H9 (cell line): Measurements from ENCODE around the gene SKIL. TPM values are rescaled to one million over a fixed set of nuclear protein-coding genes. Genes with fewer than 3 reads are reported as not detected.

Source experiments
- DNase-seq: peaks from one replicate; pipeline ENCODE4 v3.0.0-alpha.2; 2017
- H2AFZ ChIP-seq: one replicate; pipeline ENCODE4 v1.6.1; 2013; ENCODE audit warnings: mild to moderate bottlenecking, low read length, control low read depth, moderate library complexity
- H2AK5ac ChIP-seq: 2 replicates; pipeline ENCODE4 v1.6.1; 2013; ENCODE audit warnings: low read length, control low read depth, mixed read lengths; ENCODE audit not compliant: insufficient read length
- H2BK120ac ChIP-seq: one replicate; pipeline ENCODE4 v1.6.1; 2013; ENCODE audit warnings: low read depth, mild to moderate bottlenecking, low read length, control low read depth, inconsistent platforms; ENCODE audit not compliant: poor library complexity, severe bottlenecking
- H2BK12ac ChIP-seq: 2 replicates; pipeline ENCODE4 v1.6.1; 2013; ENCODE audit warnings: low read length, control low read depth, mixed read lengths, low read depth; ENCODE audit not compliant: insufficient read length
- H2BK15ac ChIP-seq: 2 replicates; pipeline ENCODE4 v1.6.1; 2013; ENCODE audit warnings: low read depth, low read length, control low read depth
- H2BK20ac ChIP-seq: one replicate; pipeline ENCODE4 v1.6.1; 2013; ENCODE audit warnings: low read depth, mild to moderate bottlenecking, low read length, control low read depth, inconsistent platforms; ENCODE audit not compliant: poor library complexity, severe bottlenecking
- H2BK5ac ChIP-seq: 2 replicates; pipeline ENCODE4 v1.6.1; 2013; ENCODE audit warnings: low read length, control low read depth, mixed read lengths; ENCODE audit not compliant: insufficient read length
- H3K14ac ChIP-seq: 2 replicates; pipeline ENCODE4 v1.6.1; 2013; ENCODE audit warnings: low read length, control low read depth; ENCODE audit not compliant: insufficient read depth
- H3K18ac ChIP-seq: 2 replicates; pipeline ENCODE4 v1.6.1; 2013; ENCODE audit warnings: low read depth, mild to moderate bottlenecking, mixed read lengths, low read length, control low read depth; ENCODE audit not compliant: insufficient read length
- H3K23ac ChIP-seq: 2 replicates; pipeline ENCODE4 v1.6.1; 2013; ENCODE audit warnings: low read length, control low read depth, mixed read lengths, low read depth; ENCODE audit not compliant: insufficient read length
- H3K23me2 ChIP-seq: 2 replicates; pipeline ENCODE4 v1.6.1; 2013; ENCODE audit warnings: low read depth, mild to moderate bottlenecking, mixed read lengths, low read length, control low read depth; ENCODE audit not compliant: insufficient read length, poor library complexity, severe bottlenecking
- H3K27ac ChIP-seq: 2 replicates; pipeline ENCODE4 v1.5.1; 2013; ENCODE audit warnings: low read length, control low read depth, mixed read lengths, low read depth; ENCODE audit not compliant: insufficient read length
- H3K27me3 ChIP-seq: 2 replicates; pipeline ENCODE4 v1.6.1; 2013; ENCODE audit warnings: low read length, control low read depth, inconsistent platforms; ENCODE audit not compliant: insufficient read depth
- H3K4ac ChIP-seq: 2 replicates; pipeline ENCODE4 v1.6.1; 2013; ENCODE audit warnings: low read depth, mild to moderate bottlenecking, control low read depth, inconsistent platforms, low read length, moderate library complexity
- H3K4me1 ChIP-seq: 2 replicates; pipeline ENCODE4 v1.6.1; 2013; ENCODE audit warnings: low read length, control low read depth, inconsistent platforms; ENCODE audit not compliant: insufficient read depth
- H3K4me2 ChIP-seq: 2 replicates; pipeline ENCODE4 v1.6.1; 2013; ENCODE audit warnings: low read length, control low read depth, mixed read lengths; ENCODE audit not compliant: insufficient read length, insufficient read depth
- H3K56ac ChIP-seq: 2 replicates; pipeline ENCODE4 v1.6.1; 2013; ENCODE audit warnings: low read depth, mild to moderate bottlenecking, mixed read lengths, low read length, control low read depth; ENCODE audit not compliant: insufficient read length
- H3K79me1 ChIP-seq: 2 replicates; pipeline ENCODE4 v1.6.1; 2013; ENCODE audit warnings: low read depth, mild to moderate bottlenecking, moderate library complexity, low read length, control low read depth, inconsistent platforms; ENCODE audit not compliant: insufficient read depth, poor library complexity, severe bottlenecking
- H3K79me2 ChIP-seq: 2 replicates; pipeline ENCODE4 v1.6.1; 2013; ENCODE audit warnings: low read length, control low read depth, inconsistent platforms; ENCODE audit not compliant: insufficient read depth
- H3K9ac ChIP-seq: 2 replicates; pipeline ENCODE4 v1.6.1; 2013; ENCODE audit warnings: low read length, control low read depth, mixed read lengths; ENCODE audit not compliant: insufficient read length; ENCODE audit errors: extremely low read depth
- H3K9me3 ChIP-seq: one replicate; pipeline ENCODE4 v1.6.1; 2013; ENCODE audit warnings: low read depth, low read length, inconsistent platforms; ENCODE audit not compliant: control insufficient read depth
- H3T11ph ChIP-seq: one replicate; pipeline ENCODE4 v1.6.1; 2013; ENCODE audit warnings: mild to moderate bottlenecking, low read length, control low read depth, inconsistent platforms
- H4K20me1 ChIP-seq: one replicate; pipeline ENCODE4 v1.6.1; 2013; ENCODE audit not compliant: control insufficient read depth, insufficient read length, insufficient read depth
- H4K5ac ChIP-seq: 2 replicates; pipeline ENCODE4 v1.6.1; 2013; ENCODE audit warnings: low read depth, mild to moderate bottlenecking, mixed read lengths, low read length, control low read depth; ENCODE audit not compliant: insufficient read length
- H4K8ac ChIP-seq: replicated peaks from 2 replicates; pipeline ENCODE4 v1.6.1; 2013; ENCODE audit warnings: low read length, control low read depth, mixed read lengths, low read depth; ENCODE audit not compliant: insufficient read length
- H4K91ac ChIP-seq: 2 replicates; pipeline ENCODE4 v1.6.1; 2013; ENCODE audit warnings: low read depth, mild to moderate bottlenecking, moderate library complexity, mixed read lengths, low read length, control low read depth; ENCODE audit not compliant: insufficient read length
- H3K27ac Mint-ChIP-seq, 3 experiments: 2 replicates in 2 of 3; 3 replicates in 1 of 3; pipeline ENCODE4 v1.8.0; 2020 to 2021; ENCODE audit warnings: mixed read lengths in 3 of 3, mild to moderate bottlenecking in 1 of 3, moderate library complexity in 1 of 3
- H3K27me3 Mint-ChIP-seq: 2 replicates; pipeline ENCODE4 v1.8.0; 2021; ENCODE audit warnings: low read depth, mild to moderate bottlenecking, moderate library complexity, mixed read lengths
- H3K36me3 Mint-ChIP-seq, 3 experiments: 2 replicates in 2 of 3; 3 replicates in 1 of 3; pipeline ENCODE4 v1.8.0; 2020 to 2021; ENCODE audit warnings: low read depth in 3 of 3, mixed read lengths in 3 of 3; ENCODE audit not compliant: insufficient read depth in 1 of 3
- H3K4me1 Mint-ChIP-seq, 2 experiments: 2 replicates each; pipeline ENCODE4 v1.8.0; 2020; ENCODE audit warnings: mixed read lengths in 2 of 2
- H3K4me3 Mint-ChIP-seq, 2 experiments: 2 replicates in 1 of 2; 3 replicates in 1 of 2; pipeline ENCODE4 v1.8.0; 2020 to 2021; ENCODE audit warnings: mild to moderate bottlenecking in 2 of 2, mixed read lengths in 2 of 2, moderate library complexity in 1 of 2
- H3K9me3 Mint-ChIP-seq, 2 experiments: 2 replicates in 1 of 2; 3 replicates in 1 of 2; pipeline ENCODE4 v1.8.0; 2020; ENCODE audit warnings: mild to moderate bottlenecking in 2 of 2, mixed read lengths in 2 of 2, moderate library complexity in 1 of 2
- CTCF ChIP-seq: fragments of 200-600 bp; sonication (generic); conservative IDR thresholded peaks from 3 replicates; pipeline ENCODE4 v1.8.0; 2021; ENCODE audit warnings: antibody characterized with exemption, mild to moderate bottlenecking
- WGBS: extraction: QIAGEN DNeasy Blood & Tissue Kit; methylation state at CpG from one replicate; pipeline ENCODE4 v1.1.7; 2013; ENCODE audit warnings: missing lambda C conversion rate, low lambda C conversion rate, mixed read lengths; ENCODE audit not compliant: insufficient read length; ENCODE audit errors: extremely low coverage; 5-methylcytosine and 5-hydroxymethylcytosine counted together
- total RNA-seq: library from RNA; stranded (reverse); gene quantifications from 2 replicates; pipeline ENCODE4 v1.2.1, GENCODE V29; 2021

Gene SKIL
- total RNA-seq, 1 experiment from 2014 or later, result 170 TPM

GRCh38 chr3:170424879-170425278, 67.4 kb downstream of the SKIL start:
- Histone ChIP-seq H2AK5ac (no peak overlapping the region), H2BK20ac (no peak overlapping the region), H3K27me3 (peaks cover 6% of the 10 kb centered on the region; the same call in 1 of the 2 replicates), H3K56ac (no peak overlapping the region), H3K9ac (no peak overlapping the region), H3K9me3 (no peaks in the 10 kb centered on the region), H3K79me1 (no peaks in the 10 kb centered on the region), H4K91ac (no peak overlapping the region), H2BK5ac (no peak overlapping the region), H4K8ac (no peak overlapping the region), H4K5ac (no peak overlapping the region), H3K18ac (no peak overlapping the region), H2AFZ (no peak overlapping the region), H3K14ac (no peak overlapping the region), H3K27ac (no peak overlapping the region), H3T11ph (no peak overlapping the region), H2BK120ac (no peak overlapping the region), H2BK15ac (no peak overlapping the region), H3K79me2 (no peaks in the 10 kb centered on the region), H3K23ac (no peak overlapping the region), H3K23me2 (peaks cover 2% of the 10 kb centered on the region), H2BK12ac (no peak overlapping the region), H3K4me2 (no peak overlapping the region), H3K4ac (no peak overlapping the region), H4K20me1 (no peaks in the 10 kb centered on the region), H3K4me1 (no peaks in the 10 kb centered on the region)
- peaks cover 20 to 30% of the 10 kb centered on the region in 2 experiments for H3K4me1 Mint-ChIP-seq
- peaks cover 22% of the 10 kb centered on the region for H3K27me3 Mint-ChIP-seq
- H3K9me3 Mint-ChIP-seq, result no peaks in the 10 kb centered on the region
- no peak for TF ChIP-seq CTCF
- H3K27ac Mint-ChIP-seq, result peak overlapping the region in 1 of 3 experiments; percentile 72; a peak in 1 of 7 replicates
- WGBS, result no CpG with 5 or more reads among the region's 8 CpGs
- no peak overlapping the region for H3K4me3 Mint-ChIP-seq
- H3K36me3 Mint-ChIP-seq, result peaks cover 0 to 7% (median 0%) of the 10 kb centered on the region in 3 experiments; a peak in 3 of 7 replicates
- DNase-seq, result no peak
